Measurements from ENCODE around the gene SEC11A.

Gene SEC11A

DNA sequence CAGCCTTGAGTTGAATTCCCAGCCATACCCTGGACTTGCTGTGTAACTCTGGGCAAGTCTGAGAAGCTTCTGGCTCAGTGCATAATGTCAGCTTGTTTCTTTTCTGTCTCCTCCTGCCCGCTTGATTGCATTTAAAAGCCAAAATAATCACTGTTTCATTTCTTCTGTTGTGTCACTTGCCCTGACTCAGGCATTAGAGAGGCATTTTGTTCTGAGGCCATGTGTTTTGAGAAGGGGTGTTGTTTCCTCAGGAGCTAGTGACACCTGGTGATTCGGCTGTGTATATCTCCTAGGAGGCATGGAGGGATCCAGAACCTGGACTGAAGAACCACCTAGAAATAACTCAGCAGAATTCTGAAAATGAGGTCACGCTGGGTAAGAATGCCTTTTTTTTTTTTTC is 77.8 kb downstream of the SEC11A start:
- H3K4me1 ChIP-seq (ENCODE audit: control insufficient read depth, insufficient read depth, low read length), result peaks cover 8% of the 10 kb centered on the region
- H3K4me3 ChIP-seq (ENCODE audit: low read depth, low read length), result no peak overlapping the region
- peak overlapping the region; percentile 25 for H3K9ac ChIP-seq (ENCODE audit: low read length)
- peaks cover 11% of the 10 kb centered on the region for H3K27me3 ChIP-seq (ENCODE audit: control insufficient read depth, insufficient read depth, low read length)
- peaks cover 34% of the 10 kb centered on the region for H3K36me3 ChIP-seq (ENCODE audit: control insufficient read depth, insufficient read depth, low read length)
- no peaks in the 10 kb centered on the region for H3K9me3 ChIP-seq (ENCODE audit: control insufficient read depth, insufficient read depth, low read depth, low read length)
- 0 out of 2 replicates have a peak overlapping the region, but pooled peaks have one; percentile 27 for H3K27ac ChIP-seq (ENCODE audit: low read depth, low read length)

DNA sequence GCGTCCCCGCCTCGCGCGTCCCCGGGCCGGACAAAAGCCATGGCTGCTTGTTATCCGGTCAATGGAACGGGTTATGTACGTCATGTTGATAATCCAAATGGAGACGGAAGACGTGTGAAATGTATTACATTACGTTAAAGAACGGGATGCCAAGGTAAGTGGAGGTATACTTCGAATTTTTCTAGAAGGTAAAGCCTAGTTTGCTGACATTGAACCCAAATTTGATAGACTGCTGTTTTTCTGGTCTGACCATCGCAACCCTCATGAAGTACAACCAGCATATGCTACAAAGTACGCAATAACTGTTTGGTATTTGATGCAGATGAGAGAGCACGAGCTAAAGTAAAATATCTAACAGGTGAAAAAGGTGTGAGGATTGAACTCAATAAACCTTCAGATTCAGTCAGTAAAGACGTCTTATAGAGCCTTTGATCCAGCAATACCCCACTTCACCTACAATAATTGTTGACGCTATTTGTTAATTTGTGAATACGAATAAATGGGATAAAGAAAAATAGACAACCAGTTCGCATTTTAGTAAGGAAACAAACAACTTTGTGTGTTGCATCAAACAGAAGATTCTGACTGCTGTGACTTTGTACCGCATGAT is 81.6 kb downstream of the SEC11A start:
- Histone ChIP-seq H3K4me3 (ENCODE audit: low read depth, low read length) (peak overlapping the region; percentile 83), H3K9ac (ENCODE audit: low read length) (peak overlapping the region; percentile 64), H3K4me1 (ENCODE audit: control insufficient read depth, insufficient read depth, low read length) (peaks cover 21% of the 10 kb centered on the region), H3K36me3 (ENCODE audit: control insufficient read depth, insufficient read depth, low read length) (peaks cover under 1% of the 10 kb centered on the region), H3K27me3 (ENCODE audit: control insufficient read depth, insufficient read depth, low read length) (peaks cover 15% of the 10 kb centered on the region), H3K9me3 (ENCODE audit: control insufficient read depth, insufficient read depth, low read depth, low read length) (no peaks in the 10 kb centered on the region), H3K27ac (ENCODE audit: low read depth, low read length) (no peak overlapping the region)

DNA sequence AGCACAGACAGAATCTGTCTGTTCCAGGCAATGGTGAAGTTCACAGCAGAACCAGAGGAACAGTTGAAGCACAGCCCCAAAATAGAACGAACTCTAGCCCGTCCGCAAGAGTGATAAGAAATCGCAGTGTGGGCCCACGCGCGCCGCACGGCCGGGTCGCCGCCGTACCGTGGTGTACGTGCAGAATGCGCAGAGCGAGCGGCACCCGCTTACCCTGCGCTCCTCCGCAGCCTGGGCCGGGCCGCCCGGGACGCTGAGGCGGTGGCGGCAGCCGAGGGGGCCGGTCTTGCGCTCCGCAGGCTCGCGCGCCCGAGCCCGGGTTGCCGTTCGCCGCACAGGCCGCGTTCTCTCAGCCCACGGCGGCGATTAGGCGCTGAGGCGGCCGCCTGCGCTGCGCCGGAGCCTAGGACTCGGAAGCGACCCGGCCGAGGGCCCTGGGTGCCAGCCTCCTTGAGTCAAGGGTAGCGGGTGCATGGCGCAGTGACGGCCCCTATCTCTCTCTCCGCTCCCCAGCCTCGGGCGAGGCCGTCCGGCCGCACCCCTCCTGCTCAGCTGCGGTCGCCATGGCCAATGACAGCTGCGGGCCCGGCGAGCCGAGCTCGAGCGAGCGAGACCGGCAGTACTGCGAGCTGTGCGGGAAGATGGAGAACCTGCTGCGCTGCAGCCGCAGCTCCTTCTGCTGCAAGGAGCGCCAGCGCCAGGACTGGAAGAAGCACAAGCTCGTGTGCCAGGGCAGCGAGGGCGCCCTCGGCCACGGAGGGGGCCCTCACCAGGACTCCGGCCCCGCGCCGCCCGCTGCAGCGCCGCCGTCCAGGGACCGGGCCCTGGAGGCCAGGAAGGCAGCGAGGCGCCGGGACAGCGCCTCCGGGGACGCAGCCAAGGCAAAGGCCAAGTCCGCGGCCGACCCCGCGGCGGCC is 82.4 kb downstream of the SEC11A start:
- Histone ChIP-seq H3K9ac (ENCODE audit: low read length) (peak overlapping the region; percentile 64), H3K9me3 (ENCODE audit: control insufficient read depth, insufficient read depth, low read depth, low read length) (no peaks in the 10 kb centered on the region), H3K36me3 (ENCODE audit: control insufficient read depth, insufficient read depth, low read length) (no peaks in the 10 kb centered on the region; the same call in 1 of the 2 replicates), H3K27me3 (ENCODE audit: control insufficient read depth, insufficient read depth, low read length) (peaks cover 15% of the 10 kb centered on the region), H3K4me1 (ENCODE audit: control insufficient read depth, insufficient read depth, low read length) (peaks cover 21% of the 10 kb centered on the region), H3K4me3 (ENCODE audit: low read depth, low read length) (peak overlapping the region; percentile 83), H3K27ac (ENCODE audit: low read depth, low read length) (no peak overlapping the region)

DNA sequence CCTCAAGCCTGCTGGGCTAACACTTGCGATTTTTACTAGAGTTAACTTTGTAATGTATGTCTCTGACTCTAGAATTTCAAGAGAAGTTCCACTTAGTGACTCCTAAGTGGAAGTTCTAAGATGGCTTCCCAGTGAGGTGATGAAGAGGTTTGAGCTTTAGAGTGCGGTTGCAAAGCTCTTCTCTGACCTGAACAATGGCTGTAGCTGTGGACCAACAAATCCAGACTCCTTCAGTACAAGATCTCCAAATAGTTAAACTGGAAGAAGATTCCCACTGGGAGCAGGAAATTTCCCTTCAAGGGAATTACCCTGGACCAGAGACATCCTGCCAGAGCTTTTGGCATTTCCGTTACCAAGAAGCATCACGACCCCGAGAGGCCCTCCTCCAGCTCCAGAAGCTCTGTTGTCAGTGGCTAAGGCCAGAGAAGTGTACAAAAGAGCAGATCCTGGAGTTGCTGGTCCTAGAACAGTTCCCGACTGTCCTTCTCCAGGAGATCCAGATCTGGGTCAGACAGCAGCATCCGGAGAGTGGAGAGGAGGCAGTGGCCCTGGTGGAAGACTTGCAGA is 84.2 kb downstream of the SEC11A start:
- Histone ChIP-seq H3K36me3 (ENCODE audit: control insufficient read depth, insufficient read depth, low read length) (no peaks in the 10 kb centered on the region; the same call in 1 of the 2 replicates), H3K27ac (ENCODE audit: low read depth, low read length) (no peak overlapping the region), H3K9ac (ENCODE audit: low read length) (peak overlapping the region; percentile 40), H3K27me3 (ENCODE audit: control insufficient read depth, insufficient read depth, low read length) (peaks cover 15% of the 10 kb centered on the region), H3K4me1 (ENCODE audit: control insufficient read depth, insufficient read depth, low read length) (peaks cover 14% of the 10 kb centered on the region), H3K9me3 (ENCODE audit: control insufficient read depth, insufficient read depth, low read depth, low read length) (no peaks in the 10 kb centered on the region), H3K4me3 (ENCODE audit: low read depth, low read length) (peak overlapping the region; percentile 66)

DNA sequence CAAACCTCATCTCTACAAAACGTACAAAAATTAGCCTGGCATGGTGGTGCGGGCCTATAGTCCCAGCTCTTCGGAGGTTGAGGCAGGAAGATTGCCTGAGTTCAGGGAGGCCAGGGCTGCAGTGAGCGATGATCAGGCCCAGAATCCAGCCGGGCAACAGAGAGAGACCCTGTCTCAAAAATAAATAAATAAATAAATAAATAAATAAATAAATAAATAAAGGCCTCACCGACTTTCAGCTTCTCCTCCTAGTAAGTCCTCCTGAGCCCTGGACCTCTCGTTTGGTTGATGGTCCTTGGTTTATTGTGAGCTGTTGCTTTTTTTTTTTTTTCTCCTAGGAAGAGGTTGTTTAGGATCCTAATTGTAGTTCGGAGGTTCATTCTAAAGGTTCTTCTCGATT is 86.9 kb downstream of the SEC11A start:
- H3K27ac ChIP-seq (ENCODE audit: low read depth, low read length), result no peak overlapping the region
- no peak overlapping the region for H3K4me3 ChIP-seq (ENCODE audit: low read depth, low read length)

DNA sequence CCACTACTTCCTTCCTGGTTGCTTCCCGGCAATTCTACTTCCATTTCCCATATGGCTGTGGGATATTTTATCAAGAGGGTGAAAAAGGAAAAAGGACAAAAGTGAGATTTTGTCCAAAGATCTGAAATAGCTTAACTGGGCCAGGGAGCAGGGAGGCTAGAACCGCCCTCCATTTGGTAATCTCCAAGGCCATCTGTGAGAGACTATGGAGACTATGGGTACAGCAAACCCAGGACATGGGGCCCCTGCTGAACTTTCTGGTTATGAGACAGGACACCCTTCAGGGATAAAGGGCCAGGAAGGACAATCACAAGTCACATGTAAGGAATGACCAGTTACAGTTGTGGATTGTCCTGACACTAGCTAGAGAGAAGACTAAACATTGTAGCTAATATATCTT is 90.8 kb downstream of the SEC11A start:
- Histone ChIP-seq H3K27ac (ENCODE audit: low read depth, low read length) (no peak overlapping the region), H3K4me3 (ENCODE audit: low read depth, low read length) (no peak overlapping the region), H3K9ac (ENCODE audit: low read length) (no peak overlapping the region), H3K4me1 (ENCODE audit: control insufficient read depth, insufficient read depth, low read length) (0 out of 2 replicates have a peak, but pooled peaks cover 1% of the 10 kb centered on the region), H3K36me3 (ENCODE audit: control insufficient read depth, insufficient read depth, low read length) (peaks cover 40% of the 10 kb centered on the region), H3K27me3 (ENCODE audit: control insufficient read depth, insufficient read depth, low read length) (no peaks in the 10 kb centered on the region), H3K9me3 (ENCODE audit: control insufficient read depth, insufficient read depth, low read depth, low read length) (peaks cover 28% of the 10 kb centered on the region)

More for the DNA sequence above, 86.9 kb downstream of the SEC11A start:
- no peaks in the 10 kb centered on the region for H3K9me3 ChIP-seq (ENCODE audit: control insufficient read depth, insufficient read depth, low read depth, low read length)
- no peak overlapping the region for H3K9ac ChIP-seq (ENCODE audit: low read length)
- H3K4me1 ChIP-seq (ENCODE audit: control insufficient read depth, insufficient read depth, low read length), result peaks cover 14% of the 10 kb centered on the region
- H3K27me3 ChIP-seq (ENCODE audit: control insufficient read depth, insufficient read depth, low read length), result peaks cover 8% of the 10 kb centered on the region
- H3K36me3 ChIP-seq (ENCODE audit: control insufficient read depth, insufficient read depth, low read length), result 0 out of 2 replicates have a peak, but pooled peaks cover 7% of the 10 kb centered on the region

DNA sequence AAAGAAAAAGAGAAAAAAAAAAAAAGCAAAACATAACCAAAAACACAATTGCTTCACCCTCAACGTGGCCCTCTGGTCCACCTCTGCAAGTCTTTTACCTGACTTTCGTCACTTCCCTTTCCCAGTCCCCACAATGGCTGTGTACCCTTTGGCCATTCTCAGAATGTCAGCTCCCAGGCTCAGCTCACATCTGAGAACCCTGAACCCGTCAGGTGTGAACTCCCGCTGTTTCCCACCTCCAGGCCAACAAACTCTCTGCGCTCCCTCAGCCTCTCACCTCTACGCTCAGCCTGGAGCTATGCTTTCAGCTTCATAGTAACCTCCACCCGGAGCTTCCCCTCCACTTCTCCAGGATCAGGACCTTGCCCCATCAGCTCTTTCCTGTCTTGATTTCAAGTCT is 91.6 kb downstream of the SEC11A start:
- H3K4me1 ChIP-seq (ENCODE audit: control insufficient read depth, insufficient read depth, low read length), result no peaks in the 10 kb centered on the region
- H3K9me3 ChIP-seq (ENCODE audit: control insufficient read depth, insufficient read depth, low read depth, low read length), result peaks cover 35% of the 10 kb centered on the region
- no peak overlapping the region for H3K9ac ChIP-seq (ENCODE audit: low read length)
- no peaks in the 10 kb centered on the region for H3K27me3 ChIP-seq (ENCODE audit: control insufficient read depth, insufficient read depth, low read length)
- H3K36me3 ChIP-seq (ENCODE audit: control insufficient read depth, insufficient read depth, low read length), result peaks cover 46% of the 10 kb centered on the region
- H3K4me3 ChIP-seq (ENCODE audit: low read depth, low read length), result no peak overlapping the region
- no peak overlapping the region for H3K27ac ChIP-seq (ENCODE audit: low read depth, low read length)

DNA sequence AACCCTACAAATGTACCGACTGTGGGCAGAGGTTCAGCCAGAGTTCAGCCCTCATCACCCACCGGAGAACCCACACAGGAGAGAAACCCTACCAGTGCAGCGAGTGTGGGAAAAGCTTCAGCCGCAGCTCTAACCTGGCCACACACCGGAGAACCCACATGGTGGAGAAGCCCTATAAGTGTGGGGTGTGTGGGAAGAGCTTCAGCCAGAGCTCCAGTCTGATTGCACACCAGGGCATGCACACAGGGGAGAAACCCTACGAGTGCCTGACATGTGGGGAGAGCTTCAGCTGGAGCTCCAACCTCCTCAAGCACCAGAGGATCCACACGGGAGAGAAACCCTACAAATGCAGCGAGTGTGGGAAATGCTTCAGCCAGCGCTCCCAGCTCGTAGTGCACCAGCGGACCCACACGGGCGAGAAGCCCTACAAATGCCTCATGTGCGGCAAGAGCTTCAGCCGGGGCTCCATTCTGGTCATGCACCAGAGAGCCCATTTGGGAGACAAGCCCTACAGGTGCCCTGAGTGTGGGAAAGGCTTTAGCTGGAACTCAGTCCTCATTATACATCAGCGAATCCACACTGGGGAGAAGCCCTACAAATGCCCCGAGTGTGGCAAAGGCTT is 94.5 kb downstream of the SEC11A start:
- no peak overlapping the region for H3K4me3 ChIP-seq (ENCODE audit: low read depth, low read length)
- H3K27me3 ChIP-seq (ENCODE audit: control insufficient read depth, insufficient read depth, low read length), result no peaks in the 10 kb centered on the region
- H3K9me3 ChIP-seq (ENCODE audit: control insufficient read depth, insufficient read depth, low read depth, low read length), result peaks cover 42% of the 10 kb centered on the region
- H3K36me3 ChIP-seq (ENCODE audit: control insufficient read depth, insufficient read depth, low read length), result peaks cover 67% of the 10 kb centered on the region
- H3K27ac ChIP-seq (ENCODE audit: low read depth, low read length), result no peak overlapping the region
- no peak overlapping the region for H3K9ac ChIP-seq (ENCODE audit: low read length)
- no peaks in the 10 kb centered on the region for H3K4me1 ChIP-seq (ENCODE audit: control insufficient read depth, insufficient read depth, low read length)

DNA sequence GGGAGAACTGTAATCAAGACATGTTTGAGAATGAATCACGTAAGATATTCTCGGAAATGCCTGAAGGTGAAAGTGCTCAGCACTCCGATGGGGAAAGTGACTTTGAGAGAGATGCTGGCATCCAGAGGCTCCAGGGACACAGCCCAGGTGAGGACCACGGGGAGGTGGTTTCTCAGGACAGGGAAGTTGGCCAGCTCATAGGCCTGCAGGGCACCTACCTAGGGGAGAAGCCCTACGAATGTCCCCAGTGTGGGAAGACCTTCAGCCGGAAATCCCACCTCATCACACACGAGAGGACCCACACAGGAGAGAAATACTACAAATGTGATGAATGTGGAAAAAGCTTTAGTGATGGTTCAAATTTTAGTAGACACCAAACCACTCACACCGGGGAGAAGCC is 95.3 kb downstream of the SEC11A start:
- Histone ChIP-seq H3K9ac (ENCODE audit: low read length) (no peak overlapping the region), H3K36me3 (ENCODE audit: control insufficient read depth, insufficient read depth, low read length) (peaks cover 69% of the 10 kb centered on the region), H3K4me1 (ENCODE audit: control insufficient read depth, insufficient read depth, low read length) (no peaks in the 10 kb centered on the region), H3K9me3 (ENCODE audit: control insufficient read depth, insufficient read depth, low read depth, low read length) (peaks cover 42% of the 10 kb centered on the region), H3K27ac (ENCODE audit: low read depth, low read length) (no peak overlapping the region), H3K4me3 (ENCODE audit: low read depth, low read length) (no peak overlapping the region), H3K27me3 (ENCODE audit: control insufficient read depth, insufficient read depth, low read length) (no peaks in the 10 kb centered on the region)

Data from HUES6 (cell line).